ENCODE measurements around the gene APOL1.

DNA sequence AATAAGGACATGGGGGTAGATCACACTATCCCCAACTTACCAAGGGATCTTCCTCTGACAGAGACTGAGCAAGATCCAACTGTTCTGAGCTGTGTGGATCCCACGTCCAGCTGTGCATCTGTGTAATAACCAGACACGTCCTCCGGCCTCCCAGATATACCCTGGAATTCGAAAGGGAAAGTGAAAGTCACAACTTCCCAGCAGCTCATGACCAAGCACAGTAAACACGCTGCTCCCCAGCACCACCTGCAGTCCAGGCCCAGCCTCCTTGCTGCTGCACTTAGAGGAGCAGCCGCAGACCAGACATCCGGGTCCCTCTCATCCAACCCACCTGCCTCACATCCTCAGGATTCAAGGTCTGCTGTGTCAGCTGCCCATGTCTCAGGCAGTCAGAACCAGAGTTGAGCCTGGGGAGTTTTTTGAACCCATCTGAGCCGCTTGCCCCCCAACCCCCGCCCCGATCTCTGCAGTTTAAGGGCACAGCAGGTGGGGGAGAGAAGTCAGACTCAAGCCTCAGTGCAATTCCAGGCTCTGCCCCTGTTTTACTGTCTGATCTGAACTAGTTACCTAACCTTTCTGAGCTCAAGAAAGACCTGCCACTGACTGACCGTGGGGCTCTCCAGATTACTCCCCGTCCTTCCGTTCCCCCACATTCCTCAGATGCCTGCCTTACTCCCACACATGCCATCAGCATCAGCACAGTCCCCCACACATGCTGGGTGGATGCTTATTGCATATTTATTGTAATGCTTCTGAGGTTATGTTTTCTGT is 13.3 kb upstream of the APOL1 start, which contains the start of gene APOL2:
- TF ChIP-seq MXI1 (conservative IDR thresholded peaks at IDR 0.05; ENCODE audit: poor library complexity, severe bottlenecking) (no peak), SMC3 (conservative IDR thresholded peaks at IDR 0.05; ENCODE audit: poor library complexity) (no peak), EZH2 (IDR thresholded peaks at IDR 0.05; ENCODE audit: borderline replicate concordance, insufficient read depth, low read length, poor library complexity, severe bottlenecking) (no peak), POLR2AphosphoS5 (IDR thresholded peaks at IDR 0.05) (no peak), EP300 (conservative IDR thresholded peaks at IDR 0.05; ENCODE audit: poor library complexity, severe bottlenecking) (no peak), TAF1 (IDR thresholded peaks at IDR 0.05; ENCODE audit: low read depth) (no peak)
- TF ChIP-seq, protein P1, sequence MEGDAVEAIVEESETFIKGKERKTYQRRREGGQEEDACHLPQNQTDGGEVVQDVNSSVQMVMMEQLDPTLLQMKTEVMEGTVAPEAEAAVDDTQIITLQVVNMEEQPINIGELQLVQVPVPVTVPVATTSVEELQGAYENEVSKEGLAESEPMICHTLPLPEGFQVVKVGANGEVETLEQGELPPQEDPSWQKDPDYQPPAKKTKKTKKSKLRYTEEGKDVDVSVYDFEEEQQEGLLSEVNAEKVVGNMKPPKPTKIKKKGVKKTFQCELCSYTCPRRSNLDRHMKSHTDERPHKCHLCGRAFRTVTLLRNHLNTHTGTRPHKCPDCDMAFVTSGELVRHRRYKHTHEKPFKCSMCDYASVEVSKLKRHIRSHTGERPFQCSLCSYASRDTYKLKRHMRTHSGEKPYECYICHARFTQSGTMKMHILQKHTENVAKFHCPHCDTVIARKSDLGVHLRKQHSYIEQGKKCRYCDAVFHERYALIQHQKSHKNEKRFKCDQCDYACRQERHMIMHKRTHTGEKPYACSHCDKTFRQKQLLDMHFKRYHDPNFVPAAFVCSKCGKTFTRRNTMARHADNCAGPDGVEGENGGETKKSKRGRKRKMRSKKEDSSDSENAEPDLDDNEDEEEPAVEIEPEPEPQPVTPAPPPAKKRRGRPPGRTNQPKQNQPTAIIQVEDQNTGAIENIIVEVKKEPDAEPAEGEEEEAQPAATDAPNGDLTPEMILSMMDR (IDR thresholded peaks at IDR 0.05; ENCODE audit: poor library complexity, severe bottlenecking) = peak; percentile 49
- TF ChIP-seq, protein P2, sequence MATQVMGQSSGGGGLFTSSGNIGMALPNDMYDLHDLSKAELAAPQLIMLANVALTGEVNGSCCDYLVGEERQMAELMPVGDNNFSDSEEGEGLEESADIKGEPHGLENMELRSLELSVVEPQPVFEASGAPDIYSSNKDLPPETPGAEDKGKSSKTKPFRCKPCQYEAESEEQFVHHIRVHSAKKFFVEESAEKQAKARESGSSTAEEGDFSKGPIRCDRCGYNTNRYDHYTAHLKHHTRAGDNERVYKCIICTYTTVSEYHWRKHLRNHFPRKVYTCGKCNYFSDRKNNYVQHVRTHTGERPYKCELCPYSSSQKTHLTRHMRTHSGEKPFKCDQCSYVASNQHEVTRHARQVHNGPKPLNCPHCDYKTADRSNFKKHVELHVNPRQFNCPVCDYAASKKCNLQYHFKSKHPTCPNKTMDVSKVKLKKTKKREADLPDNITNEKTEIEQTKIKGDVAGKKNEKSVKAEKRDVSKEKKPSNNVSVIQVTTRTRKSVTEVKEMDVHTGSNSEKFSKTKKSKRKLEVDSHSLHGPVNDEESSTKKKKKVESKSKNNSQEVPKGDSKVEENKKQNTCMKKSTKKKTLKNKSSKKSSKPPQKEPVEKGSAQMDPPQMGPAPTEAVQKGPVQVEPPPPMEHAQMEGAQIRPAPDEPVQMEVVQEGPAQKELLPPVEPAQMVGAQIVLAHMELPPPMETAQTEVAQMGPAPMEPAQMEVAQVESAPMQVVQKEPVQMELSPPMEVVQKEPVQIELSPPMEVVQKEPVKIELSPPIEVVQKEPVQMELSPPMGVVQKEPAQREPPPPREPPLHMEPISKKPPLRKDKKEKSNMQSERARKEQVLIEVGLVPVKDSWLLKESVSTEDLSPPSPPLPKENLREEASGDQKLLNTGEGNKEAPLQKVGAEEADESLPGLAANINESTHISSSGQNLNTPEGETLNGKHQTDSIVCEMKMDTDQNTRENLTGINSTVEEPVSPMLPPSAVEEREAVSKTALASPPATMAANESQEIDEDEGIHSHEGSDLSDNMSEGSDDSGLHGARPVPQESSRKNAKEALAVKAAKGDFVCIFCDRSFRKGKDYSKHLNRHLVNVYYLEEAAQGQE (IDR thresholded peaks at IDR 0.05; ENCODE audit: borderline replicate concordance) = no peak
